ENCODE results near the gene FAM118B.

FAM118B gene

GRCh38 chr11:126165311-126165720, 46.3 kb upstream of the FAM118B start:
- DNase-seq = peak; percentile 40
- TF ChIP-seq, protein P1, sequence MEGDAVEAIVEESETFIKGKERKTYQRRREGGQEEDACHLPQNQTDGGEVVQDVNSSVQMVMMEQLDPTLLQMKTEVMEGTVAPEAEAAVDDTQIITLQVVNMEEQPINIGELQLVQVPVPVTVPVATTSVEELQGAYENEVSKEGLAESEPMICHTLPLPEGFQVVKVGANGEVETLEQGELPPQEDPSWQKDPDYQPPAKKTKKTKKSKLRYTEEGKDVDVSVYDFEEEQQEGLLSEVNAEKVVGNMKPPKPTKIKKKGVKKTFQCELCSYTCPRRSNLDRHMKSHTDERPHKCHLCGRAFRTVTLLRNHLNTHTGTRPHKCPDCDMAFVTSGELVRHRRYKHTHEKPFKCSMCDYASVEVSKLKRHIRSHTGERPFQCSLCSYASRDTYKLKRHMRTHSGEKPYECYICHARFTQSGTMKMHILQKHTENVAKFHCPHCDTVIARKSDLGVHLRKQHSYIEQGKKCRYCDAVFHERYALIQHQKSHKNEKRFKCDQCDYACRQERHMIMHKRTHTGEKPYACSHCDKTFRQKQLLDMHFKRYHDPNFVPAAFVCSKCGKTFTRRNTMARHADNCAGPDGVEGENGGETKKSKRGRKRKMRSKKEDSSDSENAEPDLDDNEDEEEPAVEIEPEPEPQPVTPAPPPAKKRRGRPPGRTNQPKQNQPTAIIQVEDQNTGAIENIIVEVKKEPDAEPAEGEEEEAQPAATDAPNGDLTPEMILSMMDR (IDR thresholded peaks at IDR 0.05) = no peak
- H3K27me3 Mint-ChIP-seq (ENCODE audit: low read depth, poor library complexity) = peaks cover 12% of the 10 kb centered on the region
- no peaks in the 10 kb centered on the region for H3K9me3 Mint-ChIP-seq
- no peaks in the 10 kb centered on the region for H3K36me3 Mint-ChIP-seq (ENCODE audit: low read depth)
- H3K27ac Mint-ChIP-seq = peak overlapping the region; percentile 98
- H3K4me1 Mint-ChIP-seq = peaks cover 74% of the 10 kb centered on the region
- peak overlapping the region; percentile 65 for H3K4me3 Mint-ChIP-seq

GRCh38 chr11:126165757-126166156, 45.8 kb upstream of the FAM118B start:
- Mint-ChIP-seq H3K36me3 (ENCODE audit: low read depth) (no peaks in the 10 kb centered on the region), H3K4me3 (peak overlapping the region; percentile 65), H3K4me1 (peaks cover 74% of the 10 kb centered on the region), H3K27ac (peak overlapping the region; percentile 98), H3K27me3 (ENCODE audit: low read depth, poor library complexity) (peaks cover 12% of the 10 kb centered on the region), H3K9me3 (no peaks in the 10 kb centered on the region)
- no peak for DNase-seq
- TF ChIP-seq, protein P1 (IDR thresholded peaks at IDR 0.05) = no peak

DNA sequence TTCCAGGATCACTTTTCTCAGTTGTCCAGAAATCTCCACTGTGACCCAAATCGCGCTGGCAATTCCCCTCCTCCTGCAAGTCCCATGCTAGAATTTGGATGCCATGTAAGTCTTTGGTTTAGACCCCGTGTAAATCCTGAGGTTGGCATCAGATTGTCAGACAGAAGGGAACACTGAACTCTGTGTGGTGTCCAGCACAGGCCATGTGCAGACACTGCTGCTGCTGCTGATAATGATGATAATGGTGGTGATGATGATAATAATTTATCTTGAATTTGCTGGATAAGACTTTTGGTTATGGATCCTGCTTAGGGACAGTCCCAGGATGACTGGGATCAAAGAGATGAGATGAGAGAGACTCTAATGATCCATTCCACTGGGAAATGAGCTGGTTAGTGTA, 45.2 kb upstream of the FAM118B start:
- H3K36me3 Mint-ChIP-seq (ENCODE audit: low read depth) = no peaks in the 10 kb centered on the region
- no peaks in the 10 kb centered on the region for H3K9me3 Mint-ChIP-seq
- H3K4me1 Mint-ChIP-seq = peaks cover 74% of the 10 kb centered on the region
- H3K4me3 Mint-ChIP-seq = peak overlapping the region; percentile 2
- peak overlapping the region; percentile 31 for H3K27ac Mint-ChIP-seq
- peaks cover 16% of the 10 kb centered on the region for H3K27me3 Mint-ChIP-seq (ENCODE audit: low read depth, poor library complexity)
- TF ChIP-seq, protein P1 (IDR thresholded peaks at IDR 0.05) = no peak
- DNase-seq = no peak

DNA sequence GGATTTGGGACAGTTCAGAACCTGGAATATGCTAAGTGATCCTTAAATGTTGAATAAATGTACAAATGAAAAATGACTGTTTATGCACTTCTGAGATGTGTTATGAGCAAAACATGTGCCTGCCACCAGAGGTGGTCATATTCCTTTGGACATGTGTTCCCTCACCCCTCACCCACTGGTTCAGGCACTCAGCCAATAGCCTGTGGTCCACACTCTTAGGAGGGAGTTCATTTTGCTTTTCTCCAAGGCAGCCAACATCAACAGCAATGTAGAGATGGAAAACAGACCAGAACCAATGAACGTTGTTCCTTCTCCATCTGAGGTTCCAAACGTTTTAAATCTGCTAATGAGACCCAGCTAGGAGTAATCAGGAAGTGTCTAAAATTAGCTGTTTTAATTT, 44.1 kb upstream of the FAM118B start:
- Mint-ChIP-seq H3K27ac (no peak overlapping the region), H3K27me3 (ENCODE audit: low read depth, poor library complexity) (peaks cover 21% of the 10 kb centered on the region), H3K36me3 (ENCODE audit: low read depth) (no peaks in the 10 kb centered on the region), H3K4me3 (peak overlapping the region; percentile 15), H3K4me1 (peaks cover 69% of the 10 kb centered on the region), H3K9me3 (no peaks in the 10 kb centered on the region)
- TF ChIP-seq, protein P1 (IDR thresholded peaks at IDR 0.05) = no peak
- DNase-seq = no peak

GRCh38 chr11:126169291-126169690, 42.3 kb upstream of the FAM118B start:
- Mint-ChIP-seq H3K27ac (no peak overlapping the region), H3K9me3 (no peaks in the 10 kb centered on the region), H3K36me3 (ENCODE audit: low read depth) (no peaks in the 10 kb centered on the region), H3K4me3 (no peak overlapping the region), H3K27me3 (ENCODE audit: low read depth, poor library complexity) (peaks cover 28% of the 10 kb centered on the region), H3K4me1 (peaks cover 51% of the 10 kb centered on the region)
- no peak for DNase-seq
- TF ChIP-seq, protein P1 (IDR thresholded peaks at IDR 0.05) = no peak

DNA sequence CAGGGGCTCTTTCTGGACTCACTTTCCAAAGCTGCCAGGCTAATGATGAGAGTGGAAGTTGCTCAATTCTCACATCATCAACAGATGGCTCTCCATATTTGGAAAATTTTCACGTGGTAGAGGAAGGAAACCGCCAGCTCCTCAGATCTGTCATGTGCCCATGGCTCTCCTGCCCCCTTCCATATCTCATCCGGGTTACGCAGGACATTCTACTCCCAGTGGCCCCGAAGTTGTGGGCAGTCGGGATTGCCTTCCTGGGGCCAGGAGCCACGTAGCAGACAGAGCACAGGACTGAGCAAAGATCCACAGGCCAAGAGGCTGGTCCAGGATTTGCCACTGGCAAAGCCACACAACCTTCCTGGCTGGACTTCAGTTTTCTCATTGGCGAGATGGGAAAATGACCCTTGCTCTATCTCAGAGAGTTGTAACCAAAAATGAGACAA, 39.0 kb upstream of the FAM118B start:
- Mint-ChIP-seq H3K36me3 (ENCODE audit: low read depth) (peaks cover 3% of the 10 kb centered on the region), H3K27me3 (ENCODE audit: low read depth, poor library complexity) (peaks cover 26% of the 10 kb centered on the region), H3K27ac (no peak overlapping the region), H3K4me1 (peaks cover 17% of the 10 kb centered on the region), H3K9me3 (no peaks in the 10 kb centered on the region), H3K4me3 (no peak overlapping the region)
- TF ChIP-seq, protein P1 (IDR thresholded peaks at IDR 0.05) = no peak
- DNase-seq = no peak
